GM10248 (cell line): ENCODE measurements around the gene CD3E.

ENCODE experiments used
- CTCF ChIA-PET: fragments of 300-600 bp; sonication (Branson Sonifier 250); formaldehyde crosslinking; extraction: SDS; loops from one replicate; lab custom pipeline; 2021; ENCODE audit warnings: antibody characterized with exemption; lab: Yijun Ruan, JAX
- POLR2A ChIA-PET: fragments of 350-650 bp; sonication (Branson Sonifier 250); formaldehyde crosslinking; extraction: SDS; loops from one replicate; lab custom pipeline; 2020; ENCODE audit warnings: antibody characterized with exemption; lab: Yijun Ruan, JAX
- DNase-seq: peaks from one replicate; pipeline ENCODE4 v3.0.0; 2012; ENCODE audit errors: extremely low spot score
- TF ChIP-seq, protein P1 (sequence below): IDR thresholded peaks from 2 replicates; pipeline ENCODE4 v1.5.1; 2012; ENCODE audit warnings: mild to moderate bottlenecking, low read depth; ENCODE audit errors: extremely low read depth, missing control alignments, control extremely low read depth

CD3E gene

GRCh38 chr11:118264569-118265465, 39.7 kb upstream of the CD3E start:
- DNase-seq, result no peak
- CTCF ChIA-PET, result interaction anchor here (0.6 to 1.8 kb wide), 7 partner anchors 8 to 67 kb away, joined by 3 to 6 read pairs (median 4); no protein-coding TSS in a partner anchor
- TF ChIP-seq, protein P1, sequence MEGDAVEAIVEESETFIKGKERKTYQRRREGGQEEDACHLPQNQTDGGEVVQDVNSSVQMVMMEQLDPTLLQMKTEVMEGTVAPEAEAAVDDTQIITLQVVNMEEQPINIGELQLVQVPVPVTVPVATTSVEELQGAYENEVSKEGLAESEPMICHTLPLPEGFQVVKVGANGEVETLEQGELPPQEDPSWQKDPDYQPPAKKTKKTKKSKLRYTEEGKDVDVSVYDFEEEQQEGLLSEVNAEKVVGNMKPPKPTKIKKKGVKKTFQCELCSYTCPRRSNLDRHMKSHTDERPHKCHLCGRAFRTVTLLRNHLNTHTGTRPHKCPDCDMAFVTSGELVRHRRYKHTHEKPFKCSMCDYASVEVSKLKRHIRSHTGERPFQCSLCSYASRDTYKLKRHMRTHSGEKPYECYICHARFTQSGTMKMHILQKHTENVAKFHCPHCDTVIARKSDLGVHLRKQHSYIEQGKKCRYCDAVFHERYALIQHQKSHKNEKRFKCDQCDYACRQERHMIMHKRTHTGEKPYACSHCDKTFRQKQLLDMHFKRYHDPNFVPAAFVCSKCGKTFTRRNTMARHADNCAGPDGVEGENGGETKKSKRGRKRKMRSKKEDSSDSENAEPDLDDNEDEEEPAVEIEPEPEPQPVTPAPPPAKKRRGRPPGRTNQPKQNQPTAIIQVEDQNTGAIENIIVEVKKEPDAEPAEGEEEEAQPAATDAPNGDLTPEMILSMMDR, result no peak

DNA sequence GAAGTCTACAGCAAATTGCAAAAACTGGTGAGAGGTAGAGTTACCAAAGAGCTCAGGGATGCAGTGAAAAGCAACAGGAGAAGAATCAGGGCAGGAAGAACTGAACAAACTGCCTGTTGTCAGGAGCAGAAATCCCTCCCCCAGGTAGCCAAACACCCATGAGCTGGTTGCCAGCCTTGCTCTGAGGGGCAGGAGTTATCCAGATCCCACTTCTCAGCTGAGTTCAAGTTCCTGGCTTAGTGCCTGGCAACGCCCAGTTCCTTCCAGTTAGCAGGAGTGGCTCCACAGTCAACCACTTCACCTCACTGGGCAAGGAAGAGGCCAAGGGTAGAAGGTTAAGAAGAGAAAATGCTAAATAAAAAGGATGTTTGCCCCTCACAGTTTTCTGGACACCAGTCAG, 38.6 kb upstream of the CD3E start:
- TF ChIP-seq, protein P1, result no peak
- DNase-seq, result no peak
- ChIA-PET POLR2A (no interaction called here), CTCF (interaction anchor here (0.8 to 1.8 kb wide), 6 partner anchors 9 to 39 kb away, joined by 3 to 6 read pairs (median 3); partner anchors contain the start of gene CD3E)

More at GRCh38 chr11:118264569-118265465, 39.7 kb upstream of the CD3E start:
- POLR2A ChIA-PET, result no interaction called here

DNA sequence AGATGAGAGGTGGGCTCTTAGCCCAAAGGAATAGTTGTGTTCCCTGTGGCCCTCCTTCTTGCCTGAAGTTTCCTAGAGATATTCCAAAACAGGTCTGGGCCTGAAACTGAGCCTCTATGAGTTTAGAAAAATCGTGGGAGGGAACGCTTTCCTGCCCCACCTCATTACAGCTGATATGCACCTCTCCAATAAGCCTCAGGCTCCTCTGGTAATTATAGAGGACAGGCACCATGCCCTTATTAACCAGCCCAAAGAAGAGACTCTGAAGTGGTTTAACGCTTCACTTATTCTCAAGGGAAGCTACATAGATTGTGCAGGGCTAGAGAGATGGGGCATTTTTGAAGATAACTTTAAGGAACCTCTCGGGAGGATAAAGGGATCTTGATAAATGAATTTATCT, 37.0 kb upstream of the CD3E start:
- ChIA-PET POLR2A (no interaction called here), CTCF (interaction anchor here (1.1 to 1.4 kb wide), 3 partner anchors 15 to 69 kb away, joined by 3 to 5 read pairs (median 4); no protein-coding TSS in a partner anchor)
- DNase-seq, result no peak
- TF ChIP-seq, protein P1, result no peak

- POLR2A ChIA-PET, result no interaction called here
- TF ChIP-seq, protein P1, result no peak
- DNase-seq, result no peak
- CTCF ChIA-PET, result interaction anchor here (1.7 kb wide), 1 partner anchor 19 kb away, joined by 4 read pairs; no protein-coding TSS in a partner anchor
Measured at GRCh38 chr11:118272001-118272400, 32.5 kb upstream of the CD3E start.

- ChIA-PET CTCF (no interaction called here), POLR2A (no interaction called here)
- TF ChIP-seq, protein P1, result no peak
- DNase-seq, result no peak
Measured at GRCh38 chr11:118274186-118274585, 30.3 kb upstream of the CD3E start.

GRCh38 chr11:118275176-118275575, 29.4 kb upstream of the CD3E start:
- TF ChIP-seq, protein P1, result no peak
- POLR2A ChIA-PET, result no interaction called here
- DNase-seq, result no peak

More at GRCh38 chr11:118275176-118275575, 29.4 kb upstream of the CD3E start:
- CTCF ChIA-PET, result interaction anchor here (1.1 to 5.6 kb wide), 6 partner anchors 10 to 144 kb away, joined by 3 to 21 read pairs (median 3); no protein-coding TSS in a partner anchor
